Peyer's patch (tissue), 4 donors: ENCODE data around the gene ARSA. TPM values are rescaled to one million over a fixed set of nuclear protein-coding genes. Genes with fewer than 3 reads are reported as not detected.

Experiments used
- DNase-seq, 3 donors: peaks; one replicate each; pipeline ENCODE4 v3.0.0-alpha.2; 2017 to 2019
- H3K27ac ChIP-seq, 4 donors: fragments of 200-600 bp; sonication (generic); one replicate each; pipeline ENCODE4 v1.5.1; 2016 to 2019
- H3K27me3 ChIP-seq, 2 donors: fragments of 200-600 bp; sonication (generic); one replicate each; pipeline ENCODE4 v1.5.1; 2019
- H3K36me3 ChIP-seq, 3 donors: fragments of 200-600 bp; sonication (generic); one replicate each; pipeline ENCODE4 v1.5.1; 2016 to 2019
- H3K4me1 ChIP-seq, 4 donors: fragments of 200-600 bp; sonication (generic); one replicate each; pipeline ENCODE4 v1.5.1; 2016 to 2019
- H3K4me3 ChIP-seq, 4 donors: fragments of 200-600 bp; sonication (generic); 1 replicate in 3 of 4; 2 replicates in 1 of 4; pipeline ENCODE4 v1.5.1; 2016 to 2019; ENCODE audit warnings: mild to moderate bottlenecking in 1 of 4
- H3K9me3 ChIP-seq, 4 donors: fragments of 200-600 bp; sonication (generic); one replicate each; pipeline ENCODE4 v1.5.1; 2016 to 2019; ENCODE audit warnings: mild to moderate bottlenecking in 1 of 4
- CTCF ChIP-seq, 6 experiments: fragments of 450-650 bp in 4 of 6; fragments of 200-600 bp in 2 of 6; sonication (generic) in 1 of 6; IDR thresholded peaks; one replicate each; pipeline ENCODE4 v1.5.1; 2017 to 2019; ENCODE audit warnings: antibody characterized with exemption in 6 of 6, mild to moderate bottlenecking in 3 of 6, moderate library complexity in 1 of 6
- POLR2A ChIP-seq, 2 donors: fragments of 450-650 bp; IDR thresholded peaks; one replicate each; pipeline ENCODE4 v1.5.1; 2017; ENCODE audit warnings: antibody characterized with exemption in 2 of 2, mild to moderate bottlenecking in 2 of 2, moderate library complexity in 2 of 2
- small RNA-seq, 2 donors: library from RNA; depleted of rRNA; stranded (forward); fragments of <200 nt; gene quantifications; one replicate each; pipeline ENCODE3, GENCODE V24; 2016
- total RNA-seq, 4 donors: library from RNA; depleted of rRNA; stranded (reverse); fragments of >200 nt; gene quantifications; one replicate each; pipeline ENCODE4 v1.1.0, GENCODE V29; 2016

ARSA gene
- total RNA-seq, 4 donors from 2014 or later = 84.2 to 130 (median 124) TPM

- TF ChIP-seq CTCF (IDR thresholded peaks at IDR 0.05) (peak in 3 of 6 experiments; percentile 40 to 60 (median 53)), POLR2A (IDR thresholded peaks at IDR 0.05) (no peak)
- no peaks in the 10 kb centered on the region for H3K27me3 ChIP-seq
- no peak overlapping the region for H3K27ac ChIP-seq
- peaks cover 0 to 16% (median 0%) of the 10 kb centered on the region in 4 donors for H3K4me1 ChIP-seq
- no peak overlapping the region for H3K4me3 ChIP-seq
- H3K36me3 ChIP-seq = peaks cover 0 to 14% (median 0%) of the 10 kb centered on the region in 3 donors
- DNase-seq = peak in 1 of 3 donors; percentile 55
- no peaks in the 10 kb centered on the region for H3K9me3 ChIP-seq
Observed at GRCh38 chr22:50576070-50576469, 51.9 kb downstream of the ARSA start.

GRCh38 chr22:50575426-50575941 is 52.5 kb downstream of the ARSA start:
- TF ChIP-seq POLR2A (IDR thresholded peaks at IDR 0.05) (no peak), CTCF (IDR thresholded peaks at IDR 0.05) (no peak)
- no peak for DNase-seq
- no peaks in the 10 kb centered on the region for H3K9me3 ChIP-seq
- peaks cover 0 to 20% (median 0%) of the 10 kb centered on the region in 3 donors for H3K36me3 ChIP-seq
- H3K27me3 ChIP-seq = no peaks in the 10 kb centered on the region
- peaks cover 0 to 15% (median 0%) of the 10 kb centered on the region in 4 donors for H3K4me1 ChIP-seq
- no peak overlapping the region for H3K4me3 ChIP-seq
- no peak overlapping the region for H3K27ac ChIP-seq

Small RNA genes within 50 kb of the gene (small RNA-seq; reads per million reads assigned to genes)
- gene RF00019 = 0 reads per million in 2 donors

Other genes with a start within 250 kb of the ARSA start
- gene SBF1, start 153.1 kb downstream of the ARSA start, total RNA-seq = 100 to 1,000 TPM in 3 of 4 donors, 10 to 100 TPM in 1; 72.0 to 133 (median 121) TPM
- gene ADM2, start 146.6 kb downstream of the ARSA start, total RNA-seq = 1 to 10 TPM in 3 of 4 donors, under 1 TPM in 1; 0.83 to 8.4 (median 5.8) TPM
- gene MIOX, start 141.3 kb downstream of the ARSA start, total RNA-seq = not detected
- gene LMF2, start 120.5 kb downstream of the ARSA start, total RNA-seq = 10 to 100 TPM; 68.5 to 94.9 (median 83.3) TPM
- 10 to 100 TPM; 34.0 to 85.8 (median 41.2) TPM for gene NCAPH2, start 119.9 kb downstream of the ARSA start, total RNA-seq
- gene SCO2, start 102.6 kb downstream of the ARSA start, total RNA-seq = 1 to 10 TPM in 3 of 4 donors, not detected in 1; 1.2 to 6.3 (median 4.5) TPM
- gene TYMP, start 98.1 kb downstream of the ARSA start, total RNA-seq = 10 to 100 TPM; 53.5 to 93.9 (median 88.3) TPM
- gene KLHDC7B, start 82.3 kb downstream of the ARSA start, total RNA-seq = 1 to 10 TPM in 1 of 4 donors, not detected in 3; 1.1 TPM
- not detected for gene SYCE3, start 65.2 kb downstream of the ARSA start, total RNA-seq
- gene CPT1B, start 49.7 kb downstream of the ARSA start, total RNA-seq = 100 to 1,000 TPM in 1 of 4 donors, 10 to 100 TPM in 3; 51.2 to 133 (median 56.5) TPM
- gene CHKB, start 45.3 kb downstream of the ARSA start, total RNA-seq = 100 to 1,000 TPM; 111 to 278 (median 156) TPM
- gene MAPK8IP2, start 27.4 kb downstream of the ARSA start, total RNA-seq = 1 to 10 TPM in 1 of 4 donors, under 1 TPM in 2, not detected in 1; 0.66 to 1.2 (median 0.83) TPM
- 10 to 100 TPM in 2 of 4 donors, 1 to 10 TPM in 2; 2.8 to 36.3 (median 10.8) TPM for gene SHANK3, start 44.7 kb upstream of the ARSA start, total RNA-seq
- gene ACR, start 110.1 kb upstream of the ARSA start, total RNA-seq = not detected
- 10 to 100 TPM; 10.2 to 41.3 (median 27.7) TPM for gene RABL2B, start 155.5 kb upstream of the ARSA start, total RNA-seq